Activated CD8-positive, alpha-beta memory T cell treated with anti-CD3 and anti-CD28 coated beads, Interleukin-2, amount 50 U/mL, for 4 hours (primary cell): ENCODE measurements around the gene GZMM.

Source experiments
- DNase-seq: peaks from one replicate; pipeline ENCODE4 v3.0.0-alpha.2; 2020

The GZMM gene

DNA sequence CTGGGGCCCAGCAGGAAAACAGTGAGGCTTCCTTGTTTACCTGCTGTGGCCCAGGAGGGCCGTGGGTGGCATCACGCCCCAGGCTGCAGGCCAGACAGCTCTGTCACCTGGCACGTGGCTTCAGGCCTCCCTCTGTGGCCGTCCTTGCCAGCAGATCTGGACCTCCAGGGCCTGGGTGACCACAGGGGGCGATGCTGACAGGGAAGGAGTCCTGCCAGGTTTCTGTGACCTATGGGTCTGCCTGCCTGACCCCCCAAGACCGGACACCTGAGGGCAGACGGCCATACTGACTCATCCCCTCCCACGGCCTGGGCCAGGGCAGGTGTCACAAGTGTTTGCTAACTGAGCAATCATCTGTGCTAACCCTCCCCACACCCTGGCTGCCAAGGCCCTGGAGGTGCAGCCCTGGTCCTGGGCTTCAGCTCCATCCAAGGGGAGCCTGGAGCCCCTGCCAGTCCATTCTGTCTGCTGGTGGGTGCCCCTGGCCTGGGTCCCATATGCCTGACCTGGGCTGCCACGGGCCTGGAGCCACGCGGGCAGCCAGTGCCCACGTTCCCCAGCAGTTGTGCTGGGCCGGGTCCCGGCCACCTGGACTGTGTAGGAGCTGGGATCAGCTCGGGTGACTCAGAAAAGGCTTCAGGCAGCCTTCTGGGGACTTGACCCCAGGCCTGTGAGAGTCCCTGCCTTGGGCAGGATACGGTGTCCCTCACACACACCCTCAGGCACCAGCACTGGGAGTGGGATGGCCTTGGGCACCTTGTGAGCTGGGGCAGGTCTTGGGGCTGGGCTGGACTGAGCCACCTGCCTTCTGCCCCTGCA lies 8.6 kb upstream of the GZMM start:
- DNase-seq, result no peak

DNA sequence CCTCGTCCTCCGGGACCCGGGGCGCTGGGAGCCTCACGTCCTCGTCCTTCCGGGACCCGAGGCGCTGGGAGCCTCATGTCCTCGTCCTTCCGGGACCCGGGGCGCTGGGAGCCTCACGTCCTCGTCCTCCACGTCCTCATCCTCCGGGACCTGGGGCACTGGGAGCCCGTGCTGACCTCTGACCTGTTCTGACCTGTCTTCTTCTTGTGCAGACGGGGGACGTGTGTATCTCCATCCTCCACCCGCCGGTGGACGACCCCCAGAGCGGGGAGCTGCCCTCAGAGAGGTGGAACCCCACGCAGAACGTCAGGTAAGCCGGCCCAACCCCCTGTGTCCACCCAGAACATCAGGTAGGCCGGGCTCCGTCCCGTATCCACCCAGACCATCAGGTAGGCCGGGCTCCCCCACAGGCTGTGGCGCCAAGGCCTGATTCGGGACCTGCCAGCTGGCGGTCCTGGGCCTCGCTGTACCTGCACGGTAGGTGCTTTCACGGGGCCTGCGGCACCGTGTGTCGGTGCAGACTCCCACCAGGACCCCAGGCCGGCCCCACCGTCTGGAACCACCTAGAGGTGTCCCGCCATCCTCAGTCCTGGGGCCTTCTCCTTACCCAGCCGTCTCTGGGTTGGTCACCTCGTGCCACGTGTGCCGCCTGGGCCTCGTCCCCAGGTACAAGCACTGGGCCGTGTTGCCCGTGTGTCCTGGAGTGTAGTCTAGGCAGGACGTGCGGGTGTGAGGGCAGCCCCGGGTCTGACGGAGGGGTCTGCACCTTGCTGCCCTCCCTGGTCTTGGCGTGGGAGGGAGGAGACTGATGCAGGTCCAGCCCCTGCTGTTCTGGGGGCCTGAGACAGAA lies 7.6 kb upstream of the GZMM start:
- DNase-seq, result no peak

DNA sequence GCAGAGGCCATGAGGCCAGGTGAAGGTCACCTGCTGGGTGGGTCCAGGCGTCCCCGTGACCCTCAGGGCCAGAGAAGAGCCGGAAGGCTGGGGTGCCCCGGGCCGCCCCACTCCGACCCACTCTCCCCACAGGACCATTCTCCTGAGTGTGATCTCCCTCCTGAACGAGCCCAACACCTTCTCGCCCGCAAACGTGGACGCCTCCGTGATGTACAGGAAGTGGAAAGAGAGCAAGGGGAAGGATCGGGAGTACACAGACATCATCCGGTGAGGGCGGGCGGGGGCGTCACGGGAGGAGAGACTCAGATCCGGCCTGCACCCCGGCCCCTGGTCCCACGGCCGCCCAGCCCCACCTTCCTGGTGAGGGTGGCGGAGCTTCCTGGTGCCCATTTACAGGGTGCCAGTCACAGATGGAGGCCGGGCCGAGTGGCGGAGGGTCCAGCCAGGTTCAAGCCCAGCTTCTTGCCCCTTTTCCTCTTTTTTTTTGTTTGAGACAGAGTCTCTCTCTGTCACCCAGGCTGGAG lies 6.9 kb upstream of the GZMM start:
- DNase-seq, result no peak

DNA sequence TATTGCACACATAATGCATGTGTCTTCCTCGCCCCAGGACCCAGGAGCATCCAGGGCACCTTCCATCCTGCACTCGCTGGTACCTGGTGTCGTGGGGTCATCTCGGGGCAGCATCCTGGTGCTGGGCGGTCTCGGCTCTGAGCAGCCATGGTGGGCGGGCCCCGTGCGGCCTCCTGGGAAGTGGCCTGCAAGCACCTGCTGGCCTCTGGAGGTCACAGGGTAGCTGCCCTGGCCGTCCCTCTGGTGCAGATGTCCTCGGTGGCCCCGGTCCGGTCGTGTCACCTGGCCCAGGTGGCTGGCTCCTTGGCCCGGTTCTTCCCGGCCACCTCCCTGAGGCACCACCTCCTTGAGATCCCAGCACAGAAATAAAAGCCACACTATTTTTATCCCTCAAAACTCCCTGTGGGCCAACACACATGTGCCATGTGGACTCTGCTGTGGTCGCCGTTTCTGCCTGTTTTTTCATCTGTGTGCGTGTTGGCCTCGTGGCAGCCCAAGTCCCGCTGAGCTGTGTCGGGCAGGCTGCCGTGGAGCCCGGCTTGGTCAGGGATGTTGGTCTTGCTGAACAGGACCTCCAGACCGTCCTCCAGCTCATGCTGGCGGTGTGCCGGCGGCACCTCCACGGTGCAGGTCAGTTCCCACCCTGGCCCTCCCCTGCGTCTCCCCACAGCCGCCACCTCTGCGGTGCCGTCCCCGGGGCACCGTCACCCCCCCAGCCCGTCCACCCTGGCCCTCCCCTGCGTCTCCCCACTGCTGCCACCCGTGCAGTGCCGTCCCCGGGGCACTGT lies 5.0 kb upstream of the GZMM start:
- no peak for DNase-seq

DNA sequence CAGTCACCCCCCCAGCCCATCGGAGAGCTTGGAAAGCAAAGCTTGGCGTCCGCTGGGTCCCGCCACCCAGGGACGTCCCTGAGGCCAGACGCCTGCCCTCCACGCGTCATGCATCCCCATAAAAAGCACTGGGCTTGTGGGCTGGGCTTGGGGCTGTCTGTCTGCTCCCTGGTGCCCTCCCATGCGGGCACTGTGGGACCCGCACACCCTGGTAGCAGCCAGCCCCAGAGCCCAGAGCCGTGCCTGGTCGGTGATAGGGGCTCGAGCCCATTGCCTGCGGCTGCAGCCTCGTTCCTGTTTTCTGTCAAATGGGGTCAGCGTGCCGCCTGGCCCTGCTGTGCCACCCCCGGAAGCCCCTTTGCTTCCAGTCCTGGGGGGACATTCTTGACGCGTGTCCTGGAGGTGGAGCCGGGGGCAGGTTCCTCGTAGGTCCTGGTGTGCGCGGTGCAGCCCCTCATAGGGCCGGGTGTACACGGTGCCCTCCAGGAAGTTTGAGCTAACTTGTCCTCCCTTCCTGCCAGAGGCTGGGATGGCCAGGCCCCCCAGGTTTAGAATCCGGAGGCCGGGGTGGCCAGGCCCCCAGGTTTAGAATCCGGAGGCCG lies 4.3 kb upstream of the GZMM start:
- no peak for DNase-seq

DNA sequence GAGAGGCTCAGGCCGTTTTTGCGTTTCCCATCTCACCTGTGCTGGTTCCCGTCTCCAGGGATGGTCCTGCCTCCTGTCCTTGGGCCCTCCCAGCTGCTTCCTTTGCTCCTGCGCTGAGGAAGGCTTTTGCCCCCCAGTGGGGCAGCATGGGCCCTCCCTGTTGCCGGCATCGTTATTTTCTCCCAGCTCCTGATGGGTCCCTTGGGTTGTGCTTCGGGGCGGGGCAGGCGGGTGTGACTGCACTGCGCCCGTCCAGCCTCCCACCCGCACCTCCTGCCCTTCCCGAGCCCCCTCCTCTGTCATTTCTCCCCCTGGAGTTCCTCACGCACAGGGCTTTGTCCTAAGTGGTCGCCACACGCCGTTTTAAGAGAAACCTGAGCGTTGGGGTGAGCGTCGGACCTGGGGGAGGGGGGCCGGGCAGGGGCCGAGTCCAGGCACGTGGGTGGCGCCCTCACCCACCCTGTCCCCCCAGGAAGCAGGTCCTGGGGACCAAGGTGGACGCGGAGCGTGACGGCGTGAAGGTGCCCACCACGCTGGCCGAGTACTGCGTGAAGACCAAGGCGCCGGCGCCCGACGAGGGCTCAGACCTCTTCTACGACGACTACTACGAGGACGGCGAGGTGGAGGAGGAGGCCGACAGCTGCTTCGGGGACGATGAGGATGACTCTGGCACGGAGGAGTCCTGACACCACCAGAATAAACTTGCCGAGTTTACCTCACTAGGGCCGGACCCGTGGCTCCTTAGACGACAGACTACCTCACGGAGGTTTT lies 2.8 kb upstream of the GZMM start:
- DNase-seq, result no peak

DNA sequence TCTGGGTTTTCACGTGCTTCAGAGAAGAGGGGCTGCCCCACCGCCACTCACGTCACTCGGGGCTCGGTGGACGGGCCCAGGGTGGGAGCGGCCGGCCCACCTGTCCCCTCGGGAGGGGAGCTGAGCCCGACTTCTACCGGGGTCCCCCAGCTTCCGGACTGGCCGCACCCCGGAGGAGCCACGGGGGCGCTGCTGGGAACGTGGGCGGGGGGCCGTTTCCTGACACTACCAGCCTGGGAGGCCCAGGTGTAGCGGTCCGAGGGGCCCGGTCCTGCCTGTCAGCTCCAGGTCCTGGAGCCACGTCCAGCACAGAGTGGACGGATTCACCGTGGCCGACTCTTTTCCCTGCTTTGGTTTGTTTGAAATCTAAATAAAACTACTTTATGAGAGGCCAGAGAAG lies 2.2 kb upstream of the GZMM start:
- DNase-seq, result no peak

DNA sequence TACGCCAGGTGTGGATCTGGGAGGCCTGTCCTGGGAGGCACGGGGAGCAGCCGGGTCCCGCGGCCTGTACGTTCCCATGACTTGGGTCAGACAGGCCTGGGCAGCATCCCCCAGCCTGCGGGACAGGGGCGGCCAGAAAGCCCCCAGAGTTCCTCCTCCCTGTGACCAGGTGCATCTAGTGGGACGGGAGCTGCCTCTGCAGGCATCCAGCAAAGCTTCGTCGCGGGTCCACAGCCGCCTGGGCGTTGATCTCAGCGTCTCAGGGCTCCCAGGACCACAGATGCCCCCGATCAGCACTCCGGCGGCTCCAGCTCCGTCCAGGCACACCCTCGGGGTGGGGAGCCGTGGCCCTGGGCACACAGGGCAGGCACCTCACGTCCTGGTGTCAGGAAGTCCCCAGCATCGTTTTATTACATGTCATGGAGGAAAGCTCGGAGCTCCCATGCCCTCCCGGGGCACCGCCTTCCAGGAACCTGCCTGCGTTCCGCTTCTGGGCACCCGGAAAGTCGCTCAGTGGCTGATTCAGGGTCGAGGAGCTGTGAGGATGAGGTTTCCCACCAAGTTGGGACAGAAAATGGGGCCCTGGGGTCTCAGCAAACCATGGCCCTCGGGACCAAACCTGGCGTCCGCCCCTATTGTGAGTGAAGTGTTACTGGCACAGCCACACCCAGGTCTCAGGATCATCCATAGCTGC lies 1.5 kb upstream of the GZMM start:
- DNase-seq, result no peak

DNA sequence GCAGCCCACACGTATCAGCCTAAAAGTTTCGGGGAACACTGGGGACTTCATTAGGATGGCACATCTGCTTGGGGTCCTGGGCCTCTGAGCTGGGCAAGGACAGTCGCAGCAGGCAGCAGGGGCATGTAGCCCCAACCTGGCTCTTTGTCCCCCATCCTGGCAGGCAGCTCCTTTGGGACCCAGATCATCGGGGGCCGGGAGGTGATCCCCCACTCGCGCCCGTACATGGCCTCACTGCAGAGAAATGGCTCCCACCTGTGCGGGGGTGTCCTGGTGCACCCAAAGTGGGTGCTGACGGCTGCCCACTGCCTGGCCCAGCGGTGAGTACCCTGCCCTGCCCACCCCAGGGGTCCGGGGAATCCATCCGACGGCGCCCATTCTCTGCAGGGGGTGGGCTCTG lies 3.3 kb downstream of the GZMM start:
- no peak for DNase-seq

DNA sequence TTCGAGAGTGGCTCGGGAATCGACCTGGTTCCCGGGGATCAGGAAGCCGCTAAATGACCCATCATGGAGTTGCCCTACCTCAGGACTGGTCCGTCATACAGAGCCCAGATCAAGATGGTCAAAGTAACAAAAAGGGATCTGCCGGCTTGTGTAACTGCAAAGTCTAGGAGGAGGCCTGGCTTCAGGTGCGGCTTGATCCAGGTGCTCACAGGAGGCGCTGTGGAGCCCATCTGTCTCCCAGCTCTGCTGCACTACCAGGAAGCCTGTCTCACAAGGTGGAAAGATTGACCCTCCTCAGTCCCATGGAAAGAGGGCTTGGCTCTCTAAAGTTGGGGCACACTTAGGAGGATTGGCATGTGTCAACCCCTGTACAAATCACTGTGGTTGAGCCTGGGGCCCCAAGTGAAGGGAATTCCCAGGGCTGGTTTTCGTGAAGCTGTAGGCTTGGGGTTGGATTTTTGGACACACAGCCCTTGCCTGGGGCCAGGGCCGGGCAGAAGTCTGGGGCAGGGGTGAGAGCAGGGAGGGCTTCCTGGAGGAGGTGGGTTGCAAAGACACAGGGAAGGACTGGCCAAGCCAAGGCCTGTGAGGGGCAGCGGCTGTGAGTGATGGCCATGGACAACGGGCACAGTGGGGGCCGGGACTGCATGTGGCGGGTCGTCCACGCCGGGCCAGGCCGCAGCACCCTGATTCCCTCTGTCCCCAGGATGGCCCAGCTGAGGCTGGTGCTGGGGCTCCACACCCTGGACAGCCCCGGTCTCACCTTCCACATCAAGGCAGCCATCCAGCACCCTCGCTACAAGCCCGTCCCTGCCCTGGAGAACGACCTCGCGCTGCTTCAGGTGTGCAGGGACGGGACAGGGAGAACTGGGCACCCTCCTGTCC lies 4.2 kb downstream of the GZMM start:
- no peak for DNase-seq

DNA sequence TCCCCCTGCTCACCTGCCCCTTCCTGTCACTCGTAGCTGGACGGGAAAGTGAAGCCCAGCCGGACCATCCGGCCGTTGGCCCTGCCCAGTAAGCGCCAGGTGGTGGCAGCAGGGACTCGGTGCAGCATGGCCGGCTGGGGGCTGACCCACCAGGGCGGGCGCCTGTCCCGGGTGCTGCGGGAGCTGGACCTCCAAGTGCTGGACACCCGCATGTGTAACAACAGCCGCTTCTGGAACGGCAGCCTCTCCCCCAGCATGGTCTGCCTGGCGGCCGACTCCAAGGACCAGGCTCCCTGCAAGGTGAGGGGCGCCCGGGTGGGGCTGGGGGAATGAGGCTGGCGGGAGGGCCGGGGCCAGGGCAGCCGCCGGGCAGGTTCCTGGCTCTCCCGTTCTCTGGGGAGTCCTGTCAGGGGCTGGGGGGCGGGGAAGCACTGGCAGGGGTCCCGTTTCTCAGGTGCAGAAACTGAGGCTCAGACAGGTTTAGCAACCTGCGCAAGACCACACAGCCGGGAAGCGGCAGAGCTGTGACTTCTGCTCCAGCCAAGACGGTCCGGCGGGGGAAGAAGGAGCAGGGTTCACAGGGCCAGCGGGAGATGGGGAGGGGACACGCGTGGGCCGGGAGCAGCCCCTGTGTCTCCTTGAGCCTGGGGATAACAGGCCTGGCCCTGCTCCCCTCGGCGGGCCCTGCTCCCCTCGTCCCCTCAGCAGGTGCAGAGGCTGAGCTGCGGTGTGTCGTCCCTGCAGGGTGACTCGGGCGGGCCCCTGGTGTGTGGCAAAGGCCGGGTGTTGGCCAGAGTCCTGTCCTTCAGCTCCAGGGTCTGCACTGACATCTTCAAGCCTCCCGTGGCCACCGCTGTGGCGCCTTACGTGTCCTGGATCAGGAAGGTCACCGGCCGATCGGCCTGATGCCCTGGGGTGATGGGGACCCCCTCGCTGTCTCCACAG lies 5.3 kb downstream of the GZMM start:
- no peak for DNase-seq

DNA sequence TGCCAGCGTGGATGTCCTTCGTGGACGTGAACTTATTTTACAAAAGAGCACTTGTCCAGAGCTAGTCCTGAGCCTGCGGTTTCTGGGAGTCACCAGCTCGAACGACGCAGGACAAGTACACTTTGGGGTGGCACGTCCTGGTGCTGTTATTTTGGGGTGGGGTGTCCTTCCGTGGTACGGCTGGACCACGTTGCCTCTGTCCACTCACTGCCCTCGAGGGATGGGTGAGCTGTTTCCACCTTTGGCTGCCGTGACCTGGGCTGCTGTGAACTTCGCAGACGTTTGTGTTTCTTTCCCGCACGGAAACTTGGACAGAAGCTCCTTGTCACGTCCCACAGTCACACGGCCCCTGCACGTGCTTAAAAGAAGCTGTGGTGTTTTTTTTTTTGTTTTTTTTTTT lies 11.0 kb downstream of the GZMM start:
- DNase-seq, result no peak

DNA sequence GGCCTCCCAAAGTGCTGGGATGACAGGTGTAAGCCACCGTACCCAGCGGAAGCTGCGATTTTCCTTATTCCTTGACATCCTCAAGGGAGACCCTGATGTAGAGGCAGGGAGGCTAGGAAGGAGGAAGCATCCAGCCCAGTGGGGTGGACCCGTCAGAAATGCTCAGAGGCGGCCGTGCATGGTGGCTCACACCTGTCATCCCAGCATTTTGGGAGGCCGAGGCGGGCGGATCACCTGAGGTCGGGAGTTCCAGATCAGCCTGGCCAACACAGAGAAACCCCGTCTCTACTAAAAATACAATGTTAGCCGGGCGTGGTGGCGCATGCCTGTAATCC lies 11.6 kb downstream of the GZMM start:
- no peak for DNase-seq

DNA sequence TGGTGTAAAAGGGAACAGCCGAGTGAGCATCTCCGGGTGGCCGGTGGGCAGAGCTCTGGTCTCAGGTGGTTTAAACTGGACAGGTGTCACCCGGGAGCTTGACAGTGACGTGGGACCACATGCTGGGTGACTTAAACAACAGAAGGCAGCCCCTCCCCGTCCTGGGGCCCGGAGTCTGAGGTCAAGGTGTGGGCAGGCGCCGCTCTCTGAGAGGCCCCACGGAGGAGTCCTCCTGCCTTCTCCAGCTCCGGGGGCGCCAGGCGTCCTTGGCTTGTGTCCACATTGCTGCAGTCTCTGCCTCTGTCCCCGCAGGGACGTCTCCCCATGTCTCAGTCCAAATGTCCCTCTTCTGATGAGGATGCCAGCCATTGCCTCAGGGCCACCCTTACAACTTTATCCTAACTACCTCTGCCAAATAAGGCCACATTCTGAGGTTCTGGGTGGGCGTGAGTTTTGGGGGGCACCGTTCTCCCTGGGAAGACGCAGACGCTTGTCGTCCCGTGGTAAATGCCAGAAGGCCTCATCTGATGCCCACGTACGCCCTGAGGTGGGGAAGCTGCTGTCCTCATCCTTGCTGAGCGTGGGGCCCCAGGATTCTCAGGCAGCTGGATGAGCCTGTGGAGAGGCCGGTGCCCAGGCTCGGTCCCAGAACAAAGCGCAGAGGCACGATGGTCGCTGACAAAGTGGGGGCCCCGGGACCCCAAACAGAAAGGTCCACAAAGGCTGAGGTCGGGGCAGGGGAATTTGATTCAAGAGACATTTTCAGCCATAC lies 12.9 kb downstream of the GZMM start:
- no peak for DNase-seq

DNA sequence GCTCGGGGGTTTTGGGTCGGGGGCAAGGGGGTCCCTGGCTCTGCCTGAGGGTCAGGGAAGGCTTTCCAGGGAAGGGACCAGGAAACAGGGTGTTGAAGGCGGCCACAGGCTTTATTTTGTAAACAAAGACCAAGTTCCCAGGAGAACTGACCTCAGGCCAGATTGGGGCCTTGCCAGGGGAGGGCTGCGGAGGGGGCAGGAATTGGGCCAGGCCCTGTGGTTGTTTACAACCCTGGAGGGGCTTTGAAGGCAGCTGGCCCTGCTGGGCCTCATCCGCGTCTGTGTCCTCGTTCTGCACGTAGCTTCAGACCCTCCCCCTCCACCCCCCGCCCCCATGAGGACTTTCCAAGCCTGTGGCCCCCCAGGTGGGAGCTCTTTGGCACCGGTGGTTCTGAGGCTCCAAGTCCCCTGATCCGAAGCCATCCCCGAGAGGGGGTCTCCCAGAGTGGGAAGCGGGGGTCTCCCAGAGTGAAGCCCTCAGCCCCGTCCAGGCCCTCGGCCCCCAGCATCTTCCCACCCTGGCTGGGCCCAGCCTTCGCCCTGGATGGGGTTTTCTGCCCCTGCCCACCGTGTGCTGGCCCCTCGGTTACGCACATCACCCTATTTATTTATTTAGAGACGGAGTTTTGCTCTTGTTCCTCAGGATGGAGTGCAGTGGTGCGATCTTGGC lies 15.1 kb downstream of the GZMM start:
- no peak for DNase-seq

DNA sequence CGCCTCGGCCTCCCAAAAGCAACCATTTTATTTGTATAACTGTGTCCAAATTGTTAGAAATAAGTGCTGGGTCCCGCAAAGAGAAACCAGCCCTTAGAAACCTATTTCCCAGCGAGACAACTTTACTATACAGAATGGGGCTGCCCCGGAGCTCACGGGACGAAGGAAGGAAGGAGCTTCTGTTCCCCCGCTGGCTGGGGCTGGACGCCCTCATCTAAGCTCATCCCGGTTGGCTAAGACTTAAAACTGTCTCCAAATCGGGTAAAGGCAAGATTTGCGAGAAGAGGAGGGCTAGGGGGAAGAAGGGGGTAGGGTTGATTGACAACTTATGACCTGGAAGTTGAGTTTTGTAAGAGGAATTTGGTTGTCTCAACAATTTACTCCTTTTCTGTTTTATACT lies 16.3 kb downstream of the GZMM start:
- no peak for DNase-seq

DNA sequence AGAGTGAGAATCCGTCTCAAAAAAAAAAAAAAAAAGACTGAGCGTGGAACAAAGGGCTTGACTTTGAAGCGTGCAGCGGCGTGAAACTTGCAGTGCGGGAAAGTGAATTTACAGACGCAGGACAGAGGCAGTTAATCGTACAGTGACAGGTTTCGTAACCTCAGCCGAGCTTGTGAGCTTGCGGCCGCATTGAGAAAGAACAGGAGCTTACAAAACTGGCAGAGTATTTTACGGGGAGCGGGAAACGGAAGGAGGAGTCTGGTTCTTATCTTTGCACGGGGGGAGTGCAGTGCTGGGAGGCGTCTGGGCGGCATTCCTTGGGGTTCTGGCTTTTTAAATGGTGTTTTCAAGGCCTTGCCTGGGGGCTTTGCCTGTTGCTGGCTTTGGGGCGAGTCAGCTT lies 22.6 kb downstream of the GZMM start:
- DNase-seq, result no peak

DNA sequence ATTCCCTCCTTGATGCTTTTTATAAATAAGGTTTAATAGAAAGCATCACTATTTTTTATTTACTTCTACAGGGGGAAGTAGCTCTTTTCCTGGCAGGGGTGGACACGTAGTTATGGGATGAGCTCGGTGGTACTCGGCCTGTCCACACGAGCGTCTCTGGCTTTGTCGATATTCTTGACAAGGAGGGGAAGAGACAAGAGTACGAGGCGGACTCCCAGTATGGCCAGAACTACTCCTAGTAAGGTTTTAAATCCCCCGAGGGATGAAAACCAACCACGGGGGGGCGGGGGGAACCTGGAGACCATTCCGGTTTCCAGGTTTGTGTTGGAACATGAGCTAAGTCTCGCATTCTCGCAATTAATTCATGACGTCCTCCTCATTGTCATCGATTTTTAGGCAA lies 23.0 kb downstream of the GZMM start:
- no peak for DNase-seq
